A673 (cell line): ENCODE data around the gene CCDC78. TPM values are rescaled to one million over a fixed set of nuclear protein-coding genes. Genes with fewer than 3 reads are reported as not detected.

Experiments used
- BruUV-seq: library from RNA; stranded (reverse); fragments of 400-500 nt; replicated peaks from 2 replicates; lab custom pipeline; 2021; lab: Mats Ljungman, UMichigan
- CTCF ChIA-PET: fragments of 300-600 bp; sonication (Branson Sonifier 250); formaldehyde crosslinking; loops from one replicate; lab custom pipeline; 2022; ENCODE audit warnings: antibody characterized with exemption; lab: Charles Lee
- POLR2A ChIA-PET: fragments of 300-600 bp; sonication (Branson Sonifier 250); formaldehyde crosslinking; loops from one replicate; lab custom pipeline; 2022; ENCODE audit warnings: antibody characterized with exemption; ENCODE audit not compliant: low non-redundant PET; lab: Charles Lee
- DNase-seq: peaks from one replicate; pipeline ENCODE4 v3.0.0-alpha.2; 2015; ENCODE audit warnings: low spot score
- H3K27ac ChIP-seq: fragments of 200-600 bp; sonication (generic); 2 replicates; pipeline ENCODE4 v1.5.1; 2016; ENCODE audit warnings: mixed run types, low read depth, mild to moderate bottlenecking, mixed read lengths, antibody characterized with exemption, low read length; ENCODE audit not compliant: poor library complexity, severe bottlenecking
- H3K27me3 ChIP-seq: fragments of 200-600 bp; sonication (generic); replicated peaks from 2 replicates; pipeline ENCODE4 v1.6.1; 2017; ENCODE audit warnings: mixed run types, low read depth, mild to moderate bottlenecking, mixed read lengths, antibody characterized with exemption, low read length; ENCODE audit not compliant: insufficient read depth, poor library complexity
- H3K36me3 ChIP-seq: fragments of 200-600 bp; sonication (generic); 2 replicates; pipeline ENCODE4 v1.6.1; 2016; ENCODE audit warnings: mixed run types, mild to moderate bottlenecking, mixed read lengths, antibody characterized with exemption, low read length; ENCODE audit not compliant: insufficient read depth, poor library complexity, severe bottlenecking
- H3K4me1 ChIP-seq: fragments of 200-600 bp; sonication (generic); 2 replicates; pipeline ENCODE4 v1.6.1; 2017; ENCODE audit warnings: mixed run types, mild to moderate bottlenecking, mixed read lengths, antibody characterized with exemption, low read length; ENCODE audit not compliant: insufficient read depth, poor library complexity, severe bottlenecking
- H3K4me3 ChIP-seq: fragments of 200-600 bp; sonication (generic); 2 replicates; pipeline ENCODE4 v1.5.1; 2016; ENCODE audit warnings: low read depth, mixed run types, mild to moderate bottlenecking, mixed read lengths, low read length; ENCODE audit not compliant: poor library complexity, severe bottlenecking
- H3K9me3 ChIP-seq: fragments of 200-600 bp; sonication (generic); 2 replicates; pipeline ENCODE4 v1.6.1; 2016; ENCODE audit warnings: mixed run types, low read depth, mild to moderate bottlenecking, mixed read lengths, antibody characterized with exemption, low read length; ENCODE audit not compliant: poor library complexity, severe bottlenecking
- EZH2 ChIP-seq: fragments of 200-600 bp; sonication (generic); IDR thresholded peaks from 2 replicates; pipeline ENCODE4 v1.6.1; 2017; ENCODE audit warnings: borderline replicate concordance, low read depth, mild to moderate bottlenecking, mixed read lengths, antibody characterized with exemption, low read length; ENCODE audit not compliant: poor library complexity, severe bottlenecking
- intact Hi-C: fragments of 100-400 bp; cut with micrococcal nuclease; formaldehyde crosslinking; loops from one replicate; pipeline ENCODE4 v1.10.0; 2022; ENCODE audit not compliant: unreplicated experiment
- total RNA-seq: library from RNA; stranded (reverse); gene quantifications from 2 replicates; pipeline ENCODE4 v1.2.3, GENCODE V29; 2021
- TF ChIP-seq, protein P1 (sequence below): fragments of 300-800, 200-600 bp; sonication (generic); conservative IDR thresholded peaks from 2 replicates; pipeline ENCODE4 v1.5.1; 2017; ENCODE audit warnings: low read depth, mild to moderate bottlenecking, antibody characterized with exemption, low read length, moderate library complexity, mixed read lengths

CCDC78 gene
- total RNA-seq, 1 experiment from 2014 or later: 0.28 TPM

DNA sequence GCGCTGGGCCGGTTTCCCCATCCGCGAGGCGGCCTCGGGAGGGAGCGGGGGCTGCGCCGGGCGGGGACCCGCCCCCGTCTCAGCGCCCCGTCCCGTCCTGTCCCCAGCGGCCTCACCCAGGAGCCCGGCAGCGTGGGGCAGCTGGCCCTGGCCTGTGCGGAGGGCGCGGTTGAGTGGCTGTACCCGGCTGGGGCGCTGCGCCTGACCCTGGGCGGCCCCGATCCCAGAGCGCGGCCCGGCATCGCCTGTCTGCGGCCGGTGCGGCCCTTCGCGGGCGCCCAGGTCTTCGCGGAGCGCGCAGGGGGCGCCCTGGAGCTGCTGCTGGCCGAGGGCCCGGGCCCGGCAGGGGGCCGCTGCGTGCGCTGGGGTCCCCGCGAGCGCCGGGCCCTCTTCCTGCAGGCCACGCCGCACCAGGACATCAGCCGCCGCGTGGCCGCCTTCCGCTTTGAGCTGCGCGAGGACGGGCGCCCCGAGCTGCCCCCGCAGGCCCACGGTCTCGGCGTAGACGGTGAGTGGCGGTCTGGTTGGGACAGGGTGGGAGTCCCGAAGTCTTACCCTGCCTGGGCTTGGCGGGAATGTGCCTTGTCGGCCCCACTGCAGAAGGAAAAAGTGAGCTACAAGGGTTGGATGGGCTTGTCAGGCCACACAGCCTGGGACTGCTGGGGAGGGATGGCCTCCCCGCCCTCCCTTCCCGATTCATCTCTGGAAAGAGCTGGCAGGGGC lies 10.6 kb downstream of the CCDC78 start:
- peaks cover 8% of the 10 kb centered on the region for H3K4me1 ChIP-seq
- H3K27ac ChIP-seq: no peak overlapping the region
- H3K27me3 ChIP-seq: peaks cover 31% of the 10 kb centered on the region
- no peaks in the 10 kb centered on the region for H3K36me3 ChIP-seq
- POLR2A ChIA-PET: interaction anchor here (0.6 kb wide), 1 partner anchor 314 kb away, joined by 4 read pairs; the partner anchor contains the start of gene DECR2
- intact Hi-C loops: loop anchor here (10.0 kb wide), 1 partner anchor 339 kb away; no protein-coding TSS in a partner anchor
- no peak for DNase-seq
- BruUV-seq: no TSS peak
- CTCF ChIA-PET: interaction anchor here (1.0 kb wide), 1 partner anchor 12 kb away, joined by 5 read pairs; no protein-coding TSS in a partner anchor
- peak overlapping the region; percentile 32 for H3K4me3 ChIP-seq
- TF ChIP-seq, protein P1, sequence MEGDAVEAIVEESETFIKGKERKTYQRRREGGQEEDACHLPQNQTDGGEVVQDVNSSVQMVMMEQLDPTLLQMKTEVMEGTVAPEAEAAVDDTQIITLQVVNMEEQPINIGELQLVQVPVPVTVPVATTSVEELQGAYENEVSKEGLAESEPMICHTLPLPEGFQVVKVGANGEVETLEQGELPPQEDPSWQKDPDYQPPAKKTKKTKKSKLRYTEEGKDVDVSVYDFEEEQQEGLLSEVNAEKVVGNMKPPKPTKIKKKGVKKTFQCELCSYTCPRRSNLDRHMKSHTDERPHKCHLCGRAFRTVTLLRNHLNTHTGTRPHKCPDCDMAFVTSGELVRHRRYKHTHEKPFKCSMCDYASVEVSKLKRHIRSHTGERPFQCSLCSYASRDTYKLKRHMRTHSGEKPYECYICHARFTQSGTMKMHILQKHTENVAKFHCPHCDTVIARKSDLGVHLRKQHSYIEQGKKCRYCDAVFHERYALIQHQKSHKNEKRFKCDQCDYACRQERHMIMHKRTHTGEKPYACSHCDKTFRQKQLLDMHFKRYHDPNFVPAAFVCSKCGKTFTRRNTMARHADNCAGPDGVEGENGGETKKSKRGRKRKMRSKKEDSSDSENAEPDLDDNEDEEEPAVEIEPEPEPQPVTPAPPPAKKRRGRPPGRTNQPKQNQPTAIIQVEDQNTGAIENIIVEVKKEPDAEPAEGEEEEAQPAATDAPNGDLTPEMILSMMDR: no peak; the same call in 1 of the 2 replicates
- TF ChIP-seq EZH2: peak; percentile 74
- H3K9me3 ChIP-seq: no peaks in the 10 kb centered on the region

DNA sequence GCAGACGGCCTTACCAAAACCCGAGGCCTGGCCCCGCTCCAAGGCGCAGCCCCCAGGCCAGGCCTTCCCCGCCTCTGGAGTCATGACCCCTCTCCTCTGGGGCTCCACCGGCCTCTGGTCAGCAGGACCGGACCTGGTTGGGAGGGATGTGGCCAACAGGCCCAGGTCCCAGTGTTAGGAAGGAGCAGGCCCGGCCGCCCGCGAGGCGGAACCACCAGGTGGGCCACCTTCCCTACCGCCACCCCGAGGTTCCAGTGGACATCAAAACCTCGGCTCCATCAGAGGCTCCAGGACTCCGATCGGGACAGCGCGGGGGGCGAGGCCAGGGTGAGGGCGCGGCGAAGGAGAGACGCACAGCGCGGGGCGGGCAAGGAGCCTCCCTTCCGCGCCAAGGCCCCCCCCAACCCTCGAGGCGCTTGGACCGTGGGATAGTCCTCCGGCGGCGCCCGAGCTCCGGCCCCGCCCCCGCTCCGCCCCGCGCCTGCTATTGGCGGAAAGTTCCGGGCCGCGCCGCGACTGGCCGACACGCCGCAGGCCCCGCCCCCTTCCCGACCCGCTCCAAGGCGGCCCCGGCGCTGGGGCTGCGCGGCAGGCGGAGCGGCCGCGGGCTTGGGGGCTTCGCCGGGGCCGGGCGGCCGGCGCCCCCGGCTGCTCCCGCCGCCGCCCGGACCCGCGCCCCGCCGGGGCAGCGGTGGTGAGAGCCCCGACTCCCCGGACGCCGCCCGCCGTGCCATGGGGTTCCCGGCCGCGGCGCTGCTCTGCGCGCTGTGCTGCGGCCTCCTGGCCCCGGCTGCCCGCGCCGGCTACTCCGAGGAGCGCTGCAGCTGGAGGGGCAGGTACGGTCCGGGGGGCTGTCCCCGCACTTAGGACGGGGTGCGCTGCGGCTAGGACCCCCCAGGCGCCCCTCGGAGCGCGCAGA lies 11.4 kb downstream of the CCDC78 start, which contains the start of gene METRN:
Gene METRN (plus strand): TSS at position 561 of the 919 bp plus-strand sequence. CDS start 172 bp downstream, at position 733.
- intact Hi-C loops: loop anchor here (5.0 to 10.0 kb wide), 2 partner anchors 72 to 340 kb away; partner anchors contain the start of genes CHTF18 and RPUSD1
- BruUV-seq: no TSS peak
- TF ChIP-seq, protein P1: no peak
- TF ChIP-seq EZH2: no peak
- Histone ChIP-seq H3K9me3 (no peaks in the 10 kb centered on the region), H3K4me1 (peaks cover 2% of the 10 kb centered on the region), H3K36me3 (no peaks in the 10 kb centered on the region), H3K4me3 (peak within 1 kb of the TSS; percentile 32), H3K27ac (no peak within 1 kb of the TSS), H3K27me3 (peaks cover 32% of the 10 kb centered on the region)
- CTCF ChIA-PET: no interaction called here
- peak; percentile 92 for DNase-seq
- POLR2A ChIA-PET: interaction anchor here (0.6 kb wide), 1 partner anchor 313 kb away, joined by 4 read pairs; the partner anchor contains the start of gene DECR2

DNA sequence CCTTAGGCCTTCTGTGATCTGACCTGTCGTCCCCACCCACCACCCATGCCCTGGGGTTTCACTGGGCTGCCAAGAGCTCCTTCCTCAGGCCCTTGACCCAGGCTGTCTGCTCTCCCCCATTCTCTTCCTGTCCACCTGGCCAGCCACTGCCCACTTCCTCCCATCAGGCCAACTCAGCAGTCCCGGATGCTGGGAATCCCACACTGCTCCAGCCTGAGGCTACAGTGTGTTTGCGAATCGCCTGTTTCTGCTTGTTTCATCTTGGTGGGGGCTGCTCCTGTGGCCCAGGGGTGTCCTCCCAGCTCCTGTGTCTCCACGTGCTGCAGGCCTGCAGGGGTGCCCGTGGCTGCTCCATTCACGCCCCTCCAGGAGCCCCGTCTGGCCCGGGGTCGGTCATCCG lies 12.2 kb downstream of the CCDC78 start:
- no TSS peak for BruUV-seq
- Histone ChIP-seq H3K27me3 (peaks cover 34% of the 10 kb centered on the region), H3K9me3 (no peaks in the 10 kb centered on the region), H3K36me3 (no peaks in the 10 kb centered on the region), H3K27ac (no peak overlapping the region), H3K4me1 (no peaks in the 10 kb centered on the region), H3K4me3 (no peak overlapping the region)
- TF ChIP-seq, protein P1: no peak
- TF ChIP-seq EZH2: no peak
- ChIA-PET CTCF (no interaction called here), POLR2A (no interaction called here)
- intact Hi-C loops: loop anchor here (5.0 to 10.0 kb wide), 2 partner anchors 73 to 341 kb away; partner anchors contain the start of genes CHTF18 and RPUSD1
- no peak for DNase-seq
